ENCODE measurements around the gene HS3ST3A1. TPM values are rescaled to one million over a fixed set of nuclear protein-coding genes. Genes with fewer than 3 reads are reported as not detected.

Gene HS3ST3A1
- polyA plus RNA-seq, 3 donors = 2.6 to 5.3 (median 4.5) TPM

DNA sequence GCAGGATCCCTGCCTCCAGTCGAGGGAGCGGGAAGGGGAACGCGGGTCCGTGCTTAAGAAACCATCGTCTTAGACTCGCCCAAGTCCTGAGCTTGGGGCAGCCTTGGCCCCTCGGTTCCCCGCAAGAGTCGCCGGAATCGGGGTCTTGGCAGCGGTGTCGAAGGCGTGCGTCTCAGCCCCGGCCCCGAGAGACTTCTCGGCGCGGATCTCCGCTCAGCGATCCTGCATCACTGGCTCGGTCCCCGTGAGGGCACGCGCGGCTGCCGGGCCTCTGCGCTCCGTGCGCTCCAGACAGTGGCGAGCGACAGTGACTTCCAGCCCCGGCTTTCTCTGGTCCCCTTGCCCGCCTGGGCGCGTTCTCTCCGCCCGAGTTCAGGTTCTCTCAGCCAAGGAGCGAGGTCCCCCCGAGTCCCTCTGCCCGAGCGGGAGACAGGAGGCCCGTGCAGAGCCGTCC lies 380 bp downstream of the HS3ST3A1 start:
- DNase-seq (ENCODE audit: extremely low read depth in 1 of 11, low read depth in 9 of 11, low spot score in 4 of 11) = no peak

- DNase-seq (ENCODE audit: extremely low read depth in 1 of 11, low read depth in 9 of 11, low spot score in 4 of 11) = no peak
Observed at GRCh38 chr17:13600475-13601321, 1.0 kb downstream of the HS3ST3A1 start.

DNA sequence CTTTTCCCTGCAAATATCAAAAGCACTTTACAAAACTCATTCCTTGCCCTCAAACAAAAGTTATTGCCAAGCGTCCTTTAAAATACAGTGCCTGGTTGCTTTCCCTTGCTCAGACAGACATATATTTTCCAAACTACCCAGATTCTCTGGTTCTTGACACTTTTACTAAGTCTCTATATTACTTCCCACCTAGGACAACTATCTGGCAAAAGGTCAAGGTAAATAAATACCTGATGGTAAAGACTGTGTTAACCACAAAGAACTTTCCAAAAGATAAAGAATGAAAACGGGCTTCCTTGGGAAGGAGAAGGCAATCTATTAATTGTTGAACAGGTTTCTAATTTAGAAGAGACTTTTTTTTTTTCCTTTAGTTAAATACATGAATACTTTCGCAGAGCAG lies 1.9 kb downstream of the HS3ST3A1 start:
- no peak for DNase-seq (ENCODE audit: extremely low read depth in 1 of 11, low read depth in 9 of 11, low spot score in 4 of 11)

DNA sequence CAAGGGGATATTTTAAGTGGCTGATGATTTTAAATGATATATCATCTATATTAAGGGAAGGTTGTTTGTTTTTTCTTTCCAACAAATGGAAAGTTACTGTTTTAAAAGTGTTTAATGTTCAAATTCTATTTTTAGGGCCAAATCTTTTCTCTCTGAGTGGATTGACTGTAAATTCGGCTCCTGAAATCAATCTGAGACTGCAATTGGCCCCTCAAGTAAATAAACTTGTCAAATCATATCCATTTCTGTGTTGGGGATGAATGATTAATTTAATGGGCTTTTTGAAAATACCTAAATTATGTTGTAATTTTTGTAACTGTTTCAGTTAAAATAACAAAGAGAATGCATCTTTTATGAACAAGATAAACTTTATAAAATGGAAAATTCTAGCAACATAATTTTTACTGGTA lies 2.6 kb downstream of the HS3ST3A1 start:
- no peak for DNase-seq (ENCODE audit: extremely low read depth in 1 of 11, low read depth in 9 of 11, low spot score in 4 of 11)

DNA sequence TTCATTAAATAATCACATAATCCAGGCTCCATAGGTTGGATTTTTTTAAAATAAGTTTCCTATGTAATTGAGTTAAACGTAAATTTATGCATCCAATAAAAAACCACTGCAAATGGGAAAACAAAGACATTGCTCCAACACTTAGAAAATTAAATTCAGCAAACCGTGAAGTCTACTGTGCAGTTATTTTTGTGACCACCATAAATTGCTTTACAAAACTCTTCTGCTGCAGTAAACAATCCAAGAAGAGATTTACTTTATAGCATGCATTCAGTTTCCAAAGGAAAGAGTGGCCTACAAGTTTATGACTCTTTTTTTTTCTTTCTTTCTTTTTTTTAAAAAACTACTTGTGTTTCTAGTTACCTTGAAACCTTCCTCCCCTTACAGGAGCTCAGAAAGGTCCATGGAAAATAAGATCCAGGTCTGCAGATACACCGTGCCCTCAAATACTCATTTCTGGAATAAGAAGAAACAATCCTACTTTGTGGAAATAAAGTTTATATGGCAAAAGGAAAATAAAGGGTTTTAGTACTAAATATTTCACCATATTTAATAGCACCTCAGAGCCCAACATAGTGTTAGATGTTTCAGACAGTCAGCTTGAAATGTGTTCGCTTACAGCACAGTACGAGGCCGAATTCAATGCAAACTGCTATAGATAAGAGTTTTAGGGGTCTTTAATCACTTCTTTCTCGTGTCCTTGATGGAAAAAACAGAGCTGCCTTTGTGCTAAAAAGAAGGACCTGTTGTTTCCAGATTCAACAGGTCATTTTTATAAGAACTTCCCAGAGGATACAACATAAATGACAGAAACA lies 3.2 kb downstream of the HS3ST3A1 start:
- DNase-seq (ENCODE audit: extremely low read depth in 1 of 11, low read depth in 9 of 11, low spot score in 4 of 11) = no peak

DNA sequence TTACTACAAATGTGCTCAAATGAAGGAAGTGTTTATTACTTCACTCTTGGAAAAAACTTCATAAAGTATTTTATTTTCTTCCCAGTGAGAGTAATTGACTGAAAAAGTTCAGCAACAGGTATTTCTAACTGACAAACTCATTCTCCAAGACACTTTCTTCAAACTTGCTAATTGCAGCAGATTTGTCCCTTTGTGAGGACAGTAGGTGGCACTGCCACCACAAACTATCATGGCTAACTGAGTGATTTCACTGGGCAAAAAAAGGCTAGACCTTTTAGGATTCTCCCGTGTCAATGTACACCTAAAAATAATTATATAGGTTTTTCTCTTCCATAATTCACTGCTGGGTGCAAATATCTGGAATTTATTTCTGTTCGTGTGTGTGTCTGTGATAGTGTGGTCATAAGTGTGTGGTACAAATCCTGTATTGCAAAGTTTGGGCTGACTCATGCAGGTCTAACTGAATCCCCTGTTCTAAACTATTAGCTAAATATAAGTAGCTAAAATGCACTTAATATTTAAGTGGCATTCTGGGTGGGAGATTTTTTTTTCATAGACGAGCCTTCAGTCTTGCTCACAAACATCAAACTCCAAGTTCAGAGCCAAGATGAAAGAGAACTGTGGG lies 3.9 kb downstream of the HS3ST3A1 start:
- peak in 2 of 11 donors; percentile 54 to 59 for DNase-seq (ENCODE audit: extremely low read depth in 1 of 11, low read depth in 9 of 11, low spot score in 4 of 11)

- DNase-seq (ENCODE audit: extremely low read depth in 1 of 11, low read depth in 9 of 11, low spot score in 4 of 11) = no peak
Observed at GRCh38 chr17:13596241-13596923, 5.3 kb downstream of the HS3ST3A1 start.

DNA sequence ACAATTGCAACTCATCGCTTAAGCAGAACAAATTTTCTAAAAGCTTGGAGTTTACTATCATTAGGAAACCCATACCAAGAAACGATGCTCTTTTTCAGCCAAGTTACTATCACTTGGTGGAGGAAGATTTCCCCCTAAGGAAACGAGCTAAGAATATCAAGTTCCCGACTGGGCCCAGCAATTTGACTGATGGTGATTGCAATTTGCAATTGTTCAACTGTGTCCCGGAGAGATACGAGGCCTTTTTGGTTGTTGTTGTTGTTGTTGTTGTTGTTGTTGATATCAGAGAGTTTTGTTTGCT lies 6.2 kb downstream of the HS3ST3A1 start:
- no peak for DNase-seq (ENCODE audit: extremely low read depth in 1 of 11, low read depth in 9 of 11, low spot score in 4 of 11)

DNA sequence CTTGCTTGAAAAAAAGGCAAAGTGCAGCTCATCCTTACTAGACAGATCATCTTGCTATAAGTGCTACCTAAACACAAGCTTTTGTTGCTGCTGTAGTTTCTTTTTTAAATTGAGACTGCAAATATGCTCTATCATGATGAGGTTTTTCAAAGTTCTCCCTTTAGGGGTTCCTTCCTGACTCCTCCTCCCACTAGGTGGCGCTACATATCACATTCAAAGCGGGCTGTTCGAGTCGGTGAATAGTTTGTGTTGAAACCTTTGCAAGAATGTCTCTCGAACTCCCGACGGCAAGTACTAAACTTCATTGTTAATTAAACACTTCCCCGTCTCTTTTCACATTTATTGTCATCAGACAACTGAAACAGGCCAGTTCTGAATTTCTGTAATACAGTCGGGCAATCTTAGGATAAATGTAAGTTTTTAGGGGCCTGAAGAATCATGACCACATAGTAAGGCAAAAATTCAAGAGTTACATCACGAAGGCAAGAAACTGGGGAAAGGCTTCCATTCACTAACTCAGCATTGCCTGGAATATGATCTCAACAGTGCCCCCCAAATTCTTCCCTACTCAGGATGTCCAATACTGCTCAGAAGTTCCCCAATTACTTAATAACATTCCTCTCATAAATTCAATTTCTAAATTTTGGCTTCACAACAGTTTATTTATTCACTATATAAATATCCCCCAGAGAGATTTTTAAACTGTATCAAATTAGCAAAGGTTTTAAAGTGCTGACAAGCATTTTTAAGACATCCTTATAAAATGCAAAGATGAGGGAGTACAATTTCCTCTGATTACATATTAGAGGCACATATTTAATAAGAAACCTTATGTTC lies 6.7 kb downstream of the HS3ST3A1 start:
- DNase-seq (ENCODE audit: extremely low read depth in 1 of 11, low read depth in 9 of 11, low spot score in 4 of 11) = peak in 7 of 11 donors; percentile 71 to 86 (median 75)

DNA sequence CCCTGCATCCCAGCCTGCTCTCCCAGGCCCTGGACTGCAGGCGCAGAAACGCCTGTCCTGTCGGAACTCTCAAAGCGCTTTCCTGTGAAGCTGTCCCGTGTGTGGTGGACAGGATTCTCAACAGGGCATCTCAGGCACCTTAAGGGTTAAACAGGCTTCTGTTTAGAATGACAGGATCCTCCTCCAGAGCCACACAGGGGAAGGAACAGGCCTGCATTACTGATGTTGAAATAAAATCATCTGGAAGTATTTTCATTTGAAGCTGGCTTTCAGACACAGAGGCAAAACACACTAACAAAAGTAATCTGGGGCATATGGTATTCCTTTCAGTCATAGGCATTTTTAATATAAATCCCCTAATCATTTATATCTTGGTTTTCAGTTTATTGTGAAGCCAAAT lies 7.4 kb downstream of the HS3ST3A1 start:
- no peak for DNase-seq (ENCODE audit: extremely low read depth in 1 of 11, low read depth in 9 of 11, low spot score in 4 of 11)

- no peak for DNase-seq (ENCODE audit: extremely low read depth in 1 of 11, low read depth in 9 of 11, low spot score in 4 of 11)
Observed at GRCh38 chr17:13593757-13594156, 8.0 kb downstream of the HS3ST3A1 start.

DNA sequence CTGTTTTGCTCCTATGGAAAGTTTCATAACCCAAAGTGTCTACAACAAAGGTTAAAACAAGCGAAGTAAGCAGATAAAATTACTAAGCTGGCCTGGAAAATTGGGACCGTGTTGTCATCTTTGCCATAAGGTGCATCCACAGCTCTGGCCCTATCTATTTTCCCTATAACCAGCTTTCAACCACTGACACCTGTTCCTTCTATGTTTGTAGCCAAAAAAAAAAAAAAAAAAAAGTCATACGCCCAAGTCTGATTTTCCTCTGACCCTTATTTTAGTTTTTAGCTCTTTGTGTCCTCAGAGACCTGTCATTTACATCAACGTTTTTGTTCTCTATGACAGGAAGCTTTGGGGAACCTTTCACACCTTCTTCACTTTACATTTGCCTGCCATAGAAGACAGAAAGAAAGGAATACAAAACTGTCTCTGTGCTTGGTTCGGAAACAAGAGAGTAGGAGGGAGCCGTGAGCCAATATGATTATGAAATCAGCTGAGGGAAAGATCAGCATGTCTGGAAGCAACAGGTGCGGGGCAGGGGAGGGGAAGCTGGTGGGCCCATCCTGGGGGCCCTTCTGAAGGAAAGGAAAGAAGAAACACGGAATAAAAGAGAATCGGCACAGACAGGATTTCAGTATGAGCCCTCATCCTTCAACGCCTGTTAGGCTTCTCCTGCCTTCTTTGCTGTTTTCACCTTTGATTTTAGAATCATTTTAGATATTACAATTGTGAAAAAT lies 8.5 kb downstream of the HS3ST3A1 start:
- no peak for DNase-seq (ENCODE audit: extremely low read depth in 1 of 11, low read depth in 9 of 11, low spot score in 4 of 11)

DNA sequence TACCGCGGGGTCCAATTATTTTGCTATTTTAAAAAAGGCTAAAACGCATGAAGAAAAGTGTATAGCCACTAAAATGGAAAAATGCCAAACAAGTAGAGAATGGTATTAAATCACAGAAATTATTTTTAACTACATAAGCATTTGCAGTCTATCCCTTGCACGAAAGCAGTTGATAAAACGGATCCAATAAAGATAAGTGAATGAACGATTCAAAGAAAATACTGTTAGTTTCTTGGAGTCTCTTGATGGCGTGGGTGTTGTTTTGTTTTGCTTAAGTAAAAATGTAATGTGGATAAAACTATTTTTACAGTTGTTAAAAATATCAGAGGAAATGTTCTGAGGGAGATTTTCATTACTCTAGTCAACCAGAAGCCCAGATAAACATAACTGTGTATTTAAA lies 9.3 kb downstream of the HS3ST3A1 start:
- DNase-seq (ENCODE audit: extremely low read depth in 1 of 11, low read depth in 9 of 11, low spot score in 4 of 11) = no peak

DNA sequence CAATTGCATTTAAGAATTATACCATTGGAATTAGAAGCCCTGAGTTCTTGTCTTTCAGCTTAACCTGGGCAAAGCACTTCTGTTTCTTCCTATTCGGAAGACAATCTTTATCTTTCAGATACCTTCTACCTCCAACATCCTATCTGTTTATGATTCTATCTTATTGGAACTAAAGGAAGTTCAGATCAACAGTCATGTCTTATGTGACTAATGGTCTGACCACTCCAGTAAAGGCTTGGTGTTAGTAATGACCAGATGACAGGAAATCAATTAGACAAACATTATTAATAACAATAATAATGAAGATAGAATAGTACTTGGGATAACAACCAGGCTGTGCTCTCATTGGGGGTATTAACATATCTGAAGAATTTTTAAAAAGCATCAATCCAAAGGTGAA lies 11.3 kb downstream of the HS3ST3A1 start:
- DNase-seq (ENCODE audit: extremely low read depth in 1 of 11, low read depth in 9 of 11, low spot score in 4 of 11) = no peak

DNA sequence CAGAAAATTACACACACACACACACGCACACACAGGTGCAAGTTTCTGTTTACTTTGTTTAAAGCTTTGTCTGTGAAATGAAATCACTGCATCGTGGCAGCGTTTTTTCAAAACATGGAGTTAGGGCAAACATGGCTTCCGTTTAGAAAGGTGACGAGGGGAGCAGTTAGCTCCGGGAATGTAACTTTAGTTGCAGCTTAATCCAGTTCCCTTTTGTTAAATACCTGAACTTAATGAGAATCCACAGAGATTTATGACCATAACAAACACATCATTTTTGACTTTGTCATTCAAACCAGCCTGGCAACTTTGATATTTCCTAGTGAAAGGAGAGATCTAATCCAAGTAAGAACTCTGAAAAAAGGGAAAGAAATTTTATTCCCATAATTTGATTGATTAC lies 12.1 kb downstream of the HS3ST3A1 start:
- no peak for DNase-seq (ENCODE audit: extremely low read depth in 1 of 11, low read depth in 9 of 11, low spot score in 4 of 11)

DNA sequence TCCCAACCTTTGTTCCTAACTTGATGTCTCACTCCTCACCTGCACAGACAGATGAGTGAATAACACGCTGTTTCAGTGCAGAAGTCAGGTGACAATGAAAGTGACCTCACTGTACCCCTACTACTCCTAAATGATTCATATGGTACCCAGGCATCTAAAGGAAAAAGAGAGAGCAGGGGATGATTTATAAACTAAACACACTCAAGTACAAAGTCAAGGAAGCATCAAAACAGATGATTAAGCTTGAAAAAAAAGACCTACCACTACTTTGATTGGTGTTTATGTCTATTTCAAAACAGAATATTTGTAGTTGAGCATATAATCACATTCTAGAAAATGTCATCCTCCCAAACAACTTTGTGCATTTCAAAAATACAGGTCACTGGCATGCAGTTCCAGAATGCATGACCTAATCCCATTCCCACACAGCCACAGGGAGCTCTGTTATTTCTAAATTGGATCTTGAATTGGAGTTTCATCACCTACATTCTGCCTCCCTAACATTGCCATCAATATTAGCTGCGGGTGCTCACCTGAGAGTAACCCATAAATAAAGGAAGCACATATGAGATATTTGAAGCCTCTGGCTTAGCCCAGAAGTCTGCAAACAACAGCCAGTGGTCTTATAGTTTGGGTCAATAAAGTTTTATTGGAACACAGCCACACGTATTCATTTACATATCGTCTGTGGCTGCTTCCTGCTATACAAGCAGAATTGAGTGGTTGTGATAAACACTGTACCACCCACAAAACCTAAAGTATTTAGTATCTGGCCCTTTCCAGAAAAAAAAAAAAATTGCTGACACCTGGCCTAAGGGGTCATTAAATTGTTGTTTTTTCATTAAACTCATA lies 14.0 kb downstream of the HS3ST3A1 start:
- DNase-seq (ENCODE audit: extremely low read depth in 1 of 11, low read depth in 9 of 11, low spot score in 4 of 11) = no peak

DNA sequence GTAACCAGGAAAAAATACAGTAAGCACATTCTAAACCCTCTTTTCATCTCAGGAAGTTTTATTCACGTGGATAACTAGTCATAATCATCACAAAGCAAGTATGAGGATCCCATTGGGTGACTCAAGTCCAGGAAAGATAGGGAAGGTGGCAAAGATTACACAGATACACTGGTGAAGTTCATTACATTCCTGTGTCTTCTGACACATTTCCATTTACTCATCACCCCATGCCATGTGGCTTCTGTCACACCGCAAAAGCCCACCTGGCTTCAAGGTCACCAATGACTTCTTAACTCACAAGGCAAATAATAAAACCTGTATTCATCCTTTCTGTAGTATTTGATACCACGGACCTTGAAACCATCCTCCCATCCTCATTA lies 17.0 kb downstream of the HS3ST3A1 start:
- DNase-seq (ENCODE audit: extremely low read depth in 1 of 11, low read depth in 9 of 11, low spot score in 4 of 11) = no peak

Data from renal cortex interstitium (tissue), 11 donors.